Epithelial cell of prostate (primary cell): ENCODE results near the gene TANGO6.

Source experiments
- DNase-seq: peaks from one replicate; pipeline ENCODE4 v3.0.0-alpha.2; 2011; ENCODE audit warnings: low read depth, low spot score
- H3K27ac ChIP-seq: fragments of 450-650 bp; 2 replicates; pipeline ENCODE4 v1.5.1; 2017; ENCODE audit warnings: mild to moderate bottlenecking

Gene TANGO6

DNA sequence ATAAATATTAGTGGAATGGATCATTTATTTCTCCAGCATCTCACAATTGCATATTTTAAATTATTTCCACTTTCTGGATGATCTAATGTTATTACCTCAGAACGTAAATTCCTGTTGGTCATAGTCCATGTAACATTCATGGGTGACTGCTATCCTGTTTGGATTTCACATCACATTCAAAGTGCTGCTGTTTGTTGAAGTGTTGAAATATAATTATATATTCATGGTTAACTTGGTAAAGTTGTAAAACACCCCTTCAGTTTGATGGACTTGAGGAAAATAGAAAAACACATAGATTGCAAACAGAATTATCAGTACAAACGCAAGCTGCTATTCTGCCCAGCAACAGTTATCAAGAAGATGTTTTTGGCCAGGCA is 59.6 kb downstream of the TANGO6 start:
- DNase-seq = no peak
- H3K27ac ChIP-seq = no peak overlapping the region

DNA sequence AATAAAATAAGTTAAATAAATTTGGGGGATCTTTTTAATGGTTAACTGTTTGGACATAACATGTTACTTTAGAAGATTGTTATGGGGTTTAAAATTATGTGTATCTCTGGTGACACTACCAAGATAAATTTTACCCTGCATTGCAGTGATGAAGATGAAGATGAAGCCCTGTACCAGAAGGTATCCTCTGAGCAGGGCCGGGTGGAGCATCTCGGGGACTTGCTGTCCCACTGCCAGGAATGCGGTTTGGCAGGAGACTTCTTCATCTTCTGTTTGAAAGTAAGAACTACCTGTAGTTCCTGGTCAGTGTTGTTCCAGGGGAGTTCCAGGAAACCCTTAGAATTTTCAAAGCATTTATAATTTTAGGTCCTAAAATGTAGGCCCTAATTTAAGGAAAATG is 64.0 kb downstream of the TANGO6 start:
- H3K27ac ChIP-seq = no peak overlapping the region
- DNase-seq = no peak

DNA sequence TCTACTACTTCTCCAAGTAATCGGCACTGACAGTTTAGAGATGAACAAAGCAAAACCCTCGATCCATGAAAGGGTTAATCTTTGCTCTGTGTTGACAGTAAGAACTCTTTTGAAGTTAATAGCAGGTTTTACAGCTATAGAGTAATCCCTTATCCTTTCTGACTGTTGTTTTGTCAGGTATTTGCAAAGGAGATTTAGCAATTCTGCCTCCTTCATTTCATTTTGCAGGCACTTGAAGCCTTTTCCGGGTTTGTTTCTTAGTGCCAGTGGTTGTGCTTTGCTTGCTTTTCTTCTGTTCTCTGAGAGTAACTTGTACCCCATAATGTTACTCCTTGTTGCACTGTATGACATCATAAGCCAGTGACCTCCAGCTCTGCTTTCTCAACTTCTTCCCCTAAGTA is 64.5 kb downstream of the TANGO6 start:
- H3K27ac ChIP-seq = no peak overlapping the region
- DNase-seq = no peak

DNA sequence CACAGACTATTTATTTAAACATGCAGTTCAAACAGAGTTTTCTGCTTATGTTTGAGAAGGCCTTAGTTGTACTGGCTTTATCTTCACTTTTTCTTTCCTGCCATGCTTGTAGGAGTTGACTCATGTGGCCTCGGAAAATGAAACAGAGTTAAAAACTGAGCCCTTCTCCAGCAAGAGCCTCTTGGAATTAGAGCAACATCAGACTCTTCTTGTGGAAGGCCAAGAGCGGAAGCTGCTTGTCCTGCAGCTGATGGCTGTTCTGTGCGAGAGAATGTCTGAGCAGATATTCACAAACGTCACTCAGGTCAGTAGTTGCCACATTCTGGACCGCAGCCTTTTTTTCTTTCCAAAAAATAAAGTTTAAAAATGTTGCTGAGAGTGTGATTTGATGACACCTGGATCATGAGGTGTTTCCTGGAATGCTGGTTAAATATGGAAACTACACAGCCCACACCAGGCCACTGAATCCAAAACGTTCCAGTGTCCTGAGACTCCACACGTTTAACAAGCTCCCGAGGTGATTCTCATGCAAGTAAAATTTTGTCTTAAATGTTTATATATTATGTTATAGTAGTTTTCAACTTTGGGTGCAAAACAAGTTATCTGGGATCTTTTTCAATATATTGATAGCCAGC is 65.9 kb downstream of the TANGO6 start:
- no peak for DNase-seq
- H3K27ac ChIP-seq = no peak overlapping the region

DNA sequence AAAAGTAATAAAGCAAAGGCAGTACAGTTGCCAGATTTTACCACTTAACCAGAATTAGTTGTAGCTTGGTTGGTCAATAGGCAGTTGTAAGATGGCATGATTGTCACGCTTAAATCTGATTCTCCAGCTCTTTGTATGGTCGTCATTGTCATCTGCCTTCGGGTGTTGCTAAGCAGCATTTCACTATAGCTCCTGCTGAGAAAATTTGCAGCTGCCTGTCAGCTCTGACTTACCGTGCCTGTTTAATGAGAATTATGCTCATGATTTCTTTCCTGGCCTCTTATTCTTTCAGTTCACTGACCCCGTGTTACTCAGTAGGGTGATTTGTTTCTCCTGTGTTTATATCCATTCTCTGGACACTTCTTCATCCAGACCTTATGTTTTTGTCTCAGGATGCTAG is 66.7 kb downstream of the TANGO6 start:
- H3K27ac ChIP-seq = no peak overlapping the region
- no peak for DNase-seq

DNA sequence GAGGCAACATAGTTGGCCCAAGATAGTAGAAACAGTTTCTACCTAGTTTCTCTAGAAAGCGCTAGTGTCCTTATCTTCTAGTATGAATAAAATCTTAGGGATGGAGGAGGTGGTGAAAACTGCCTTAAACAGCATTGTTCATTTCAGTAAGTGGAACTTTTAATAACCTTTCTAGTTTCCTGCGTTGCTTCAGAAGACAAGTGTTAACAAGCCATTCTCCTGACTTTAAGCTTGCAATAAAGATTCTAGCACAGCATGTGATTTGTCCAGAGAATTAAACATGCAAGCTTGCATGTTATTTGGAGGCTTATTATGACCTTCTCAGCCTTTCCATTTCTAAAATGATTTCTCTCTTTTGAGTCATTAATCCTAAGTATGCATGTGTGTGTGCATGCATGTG is 72.3 kb downstream of the TANGO6 start:
- H3K27ac ChIP-seq = peak overlapping the region; percentile 64
- peak; percentile 37 for DNase-seq

DNA sequence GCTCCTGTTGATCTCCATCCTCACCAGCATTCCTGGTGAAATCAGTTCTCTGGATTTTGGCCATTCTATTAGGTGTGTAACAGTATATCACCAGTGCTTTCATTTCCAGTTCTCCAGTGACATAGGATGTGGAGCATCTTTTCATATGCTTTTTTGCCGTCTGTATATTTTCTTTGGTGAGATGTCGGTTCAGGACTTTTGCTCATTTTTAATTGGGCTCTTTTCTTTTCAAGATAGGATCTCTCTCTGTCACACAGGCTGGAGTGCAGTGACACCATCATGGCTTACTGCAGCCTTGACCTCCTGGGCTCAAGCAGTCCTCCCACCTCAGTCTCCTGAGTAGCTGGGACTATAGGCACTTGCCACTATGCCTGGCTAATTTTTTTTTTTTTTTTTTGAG is 74.2 kb downstream of the TANGO6 start:
- DNase-seq = no peak
- no peak overlapping the region for H3K27ac ChIP-seq

DNA sequence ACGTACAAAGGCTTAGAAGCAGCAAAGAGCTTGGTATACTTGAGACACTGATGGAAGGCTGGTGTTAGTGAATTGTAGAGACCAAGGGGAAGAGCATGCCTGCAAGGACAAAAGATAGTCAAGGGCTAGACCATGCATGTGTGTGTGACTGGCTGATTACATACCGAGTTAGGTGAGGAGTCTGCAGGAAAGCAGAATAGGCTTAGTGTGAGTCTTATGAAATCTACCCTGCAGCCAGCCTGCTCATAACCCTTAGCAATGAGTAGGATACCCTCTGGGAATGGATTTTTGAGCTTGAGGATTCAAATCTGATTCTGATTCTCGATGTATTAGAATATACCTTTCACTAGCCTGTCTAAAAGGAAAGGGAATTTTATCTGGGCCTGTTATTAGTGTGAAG is 77.0 kb downstream of the TANGO6 start:
- peak overlapping the region; percentile 89 for H3K27ac ChIP-seq

DNA sequence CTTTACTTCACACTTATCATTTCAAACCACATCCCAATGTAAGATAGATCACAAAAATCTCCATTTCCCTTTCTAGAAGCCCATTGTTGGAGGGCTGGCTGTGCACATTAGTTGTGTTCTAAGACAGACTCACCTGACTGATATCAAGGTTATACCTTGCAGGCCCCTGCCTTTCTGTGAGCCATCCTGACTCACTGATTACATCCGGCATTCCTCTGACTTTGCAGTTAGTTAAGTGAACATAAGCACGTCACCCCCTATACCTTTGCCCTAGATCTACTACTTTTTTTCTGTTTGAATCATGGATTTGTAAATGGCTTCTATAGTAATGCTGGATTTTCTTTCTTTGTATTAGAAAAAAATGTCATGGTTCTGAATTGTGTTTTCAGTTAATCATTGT is 78.3 kb downstream of the TANGO6 start:
- peak; percentile 96 for DNase-seq
- peak overlapping the region; percentile 89 for H3K27ac ChIP-seq

More for the DNA sequence above, 77.0 kb downstream of the TANGO6 start:
- DNase-seq = peak; percentile 49

DNA sequence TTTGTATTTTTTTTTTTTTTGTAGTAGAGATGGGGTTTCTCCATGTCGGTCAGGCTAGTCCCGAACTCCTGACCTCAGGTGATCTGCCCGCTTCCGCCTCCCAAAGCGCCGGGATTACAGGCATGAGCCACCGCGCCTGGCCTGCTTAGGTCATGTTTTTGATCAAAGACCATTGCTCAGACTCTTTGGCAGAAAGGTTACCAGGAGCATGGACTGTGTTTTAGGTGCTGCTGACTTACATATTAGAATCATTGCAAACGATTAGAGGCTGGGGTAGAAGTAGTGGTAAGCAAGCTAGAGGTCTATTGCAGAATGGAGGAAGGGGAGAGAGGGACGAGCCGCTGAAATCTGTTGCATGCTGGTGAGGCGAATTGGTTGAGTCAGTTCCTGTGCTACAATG is 79.8 kb downstream of the TANGO6 start:
- no peak for DNase-seq
- H3K27ac ChIP-seq = peak overlapping the region; percentile 89

DNA sequence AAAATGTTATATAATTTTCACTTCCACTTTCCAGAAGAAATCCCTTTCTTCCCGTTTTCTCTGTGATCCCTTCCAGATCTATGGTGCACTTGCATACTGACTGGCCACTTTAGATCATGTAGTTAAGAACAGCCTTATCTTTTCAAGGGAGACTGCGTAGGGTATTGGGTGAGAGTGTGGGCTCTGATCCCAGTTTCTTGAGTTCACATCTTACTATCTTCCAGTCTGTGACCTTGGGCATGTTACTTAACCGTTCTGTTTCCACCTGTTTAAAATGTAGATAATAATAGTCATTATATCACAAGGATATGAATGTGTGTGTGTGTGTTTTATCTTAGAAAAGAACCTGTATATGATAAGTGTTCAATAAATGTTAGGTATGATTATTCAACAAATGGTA is 83.7 kb downstream of the TANGO6 start:
- H3K27ac ChIP-seq = no peak overlapping the region
- no peak for DNase-seq

DNA sequence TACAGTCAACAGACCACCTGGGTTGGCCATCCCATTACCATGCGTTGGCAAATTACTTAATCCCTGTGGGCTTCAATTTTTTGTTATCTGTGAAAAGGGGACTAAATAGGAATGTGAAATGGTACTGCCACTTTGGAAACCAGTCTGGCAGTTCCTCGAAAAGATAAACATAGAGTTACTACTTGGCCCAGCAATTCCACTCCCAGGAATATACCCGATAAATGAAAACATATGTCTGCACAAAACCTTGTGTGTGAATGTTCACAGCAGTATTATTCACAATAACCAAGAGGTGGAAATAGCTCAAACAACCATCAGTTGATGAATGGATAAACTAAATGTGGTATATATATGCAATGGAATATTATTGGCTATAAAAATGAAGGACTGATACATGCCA is 87.9 kb downstream of the TANGO6 start:
- H3K27ac ChIP-seq = no peak overlapping the region
- no peak for DNase-seq

DNA sequence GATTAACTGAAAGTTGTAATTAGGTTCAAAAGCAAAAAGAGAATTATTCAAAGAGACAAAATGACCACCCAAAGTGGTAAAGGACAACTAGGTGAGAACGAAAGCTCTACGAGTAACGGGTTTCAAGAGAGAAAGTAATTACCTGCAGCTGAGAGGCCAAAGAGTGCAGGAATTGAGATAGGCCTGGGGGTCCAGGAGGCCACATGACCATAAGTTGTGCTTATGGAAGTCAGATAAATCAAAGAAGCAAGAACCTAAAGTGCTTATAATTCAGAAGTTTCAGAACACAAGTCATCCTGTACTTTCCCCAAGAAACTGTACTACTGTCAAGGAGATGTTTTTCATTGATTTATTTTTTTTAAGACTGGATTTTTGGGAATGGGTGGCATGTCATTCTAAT is 91.1 kb downstream of the TANGO6 start:
- no peak for DNase-seq
- H3K27ac ChIP-seq = no peak overlapping the region

DNA sequence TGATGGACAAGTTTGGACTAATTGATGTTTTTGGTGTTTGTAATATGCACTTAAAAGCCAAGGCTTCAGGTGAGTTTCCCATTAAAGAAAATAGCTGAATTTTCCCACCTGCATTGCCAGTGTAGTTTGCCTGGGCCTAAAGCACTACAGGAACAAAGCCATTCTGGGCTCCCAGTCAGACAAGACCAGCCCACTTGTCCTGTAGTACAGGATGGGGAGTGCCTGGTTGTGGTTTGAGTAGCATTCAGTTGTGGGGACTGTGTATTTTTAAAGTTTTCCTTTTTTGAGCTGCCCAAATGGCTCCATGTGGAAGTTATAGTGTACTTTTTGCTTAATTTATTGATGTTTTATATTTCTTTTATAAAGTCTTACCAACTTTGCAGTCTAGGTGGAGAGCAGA is 91.7 kb downstream of the TANGO6 start:
- peak overlapping the region; percentile 93 for H3K27ac ChIP-seq
- no peak for DNase-seq

DNA sequence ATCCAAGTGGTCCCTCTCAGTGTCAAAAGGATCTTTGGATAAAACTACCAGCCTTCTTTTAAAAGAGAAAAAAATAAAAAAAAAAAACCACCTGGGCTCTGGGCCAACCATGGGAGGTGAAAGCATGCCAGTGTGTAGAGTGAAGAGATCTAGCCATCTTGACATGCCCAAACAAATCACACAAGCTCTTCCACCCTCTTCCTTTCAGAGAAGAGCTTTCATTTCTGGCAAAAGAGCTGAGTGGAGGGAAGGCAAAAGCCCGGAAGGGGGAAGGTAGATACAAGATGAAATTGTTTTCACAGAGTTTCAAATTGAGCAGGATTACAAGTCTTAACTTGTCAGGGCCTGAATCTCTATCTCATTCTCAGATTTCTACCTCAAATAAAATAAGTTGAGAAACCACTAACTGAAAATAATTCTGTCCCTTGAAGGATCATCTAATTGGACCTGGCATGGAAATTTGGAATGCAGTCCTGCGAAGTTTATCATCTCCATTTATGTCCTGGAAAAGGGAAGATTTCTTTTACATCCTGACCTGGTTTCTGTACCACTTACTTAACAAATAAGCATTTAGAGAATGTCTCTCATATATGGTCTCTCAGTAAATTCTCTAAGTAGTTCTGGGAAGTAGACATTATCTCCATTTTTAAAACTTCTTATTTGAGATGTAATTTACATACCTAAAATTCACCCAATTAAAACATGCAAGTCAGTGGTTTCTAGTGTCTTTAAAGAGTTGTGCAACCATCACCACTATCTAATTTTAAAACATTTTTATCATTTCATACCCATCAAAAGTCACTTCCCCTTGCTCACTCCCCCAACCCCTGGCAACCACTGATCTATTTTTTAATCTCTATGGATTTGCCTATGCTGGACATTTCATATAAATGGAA is 93.7 kb downstream of the TANGO6 start:
- peak overlapping the region; percentile 93 for H3K27ac ChIP-seq
- peak; percentile 88 for DNase-seq

DNA sequence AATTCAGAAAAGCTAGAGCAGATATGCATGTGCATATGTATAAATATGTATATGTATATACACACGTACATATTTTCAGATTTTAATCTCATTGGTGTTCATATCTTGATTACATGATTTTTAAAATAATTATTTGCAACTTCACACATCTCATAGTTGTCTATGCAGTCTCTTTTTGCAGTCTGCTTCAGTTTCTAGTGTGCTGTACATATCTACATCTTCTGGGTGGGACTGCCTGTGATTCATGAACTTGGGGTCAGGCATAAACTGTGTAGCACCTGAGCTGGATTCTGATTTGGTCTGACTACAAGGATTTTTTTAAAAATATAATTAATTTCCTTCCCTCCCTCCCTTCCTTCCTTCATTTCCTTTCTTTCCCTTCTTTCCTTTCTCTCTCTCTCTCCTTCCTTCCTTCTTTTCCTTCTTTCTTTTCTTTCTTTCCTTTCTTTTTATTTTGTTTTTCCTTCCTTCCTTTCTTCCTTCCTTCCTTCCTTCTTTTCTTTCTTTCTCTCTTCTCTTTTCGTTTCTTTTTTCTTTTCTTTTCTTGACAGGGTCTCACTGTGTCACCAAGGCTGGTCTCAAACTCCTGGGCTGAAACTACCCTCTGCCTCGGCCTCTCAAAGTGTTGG is 96.5 kb downstream of the TANGO6 start:
- DNase-seq = no peak
- H3K27ac ChIP-seq = no peak overlapping the region

DNA sequence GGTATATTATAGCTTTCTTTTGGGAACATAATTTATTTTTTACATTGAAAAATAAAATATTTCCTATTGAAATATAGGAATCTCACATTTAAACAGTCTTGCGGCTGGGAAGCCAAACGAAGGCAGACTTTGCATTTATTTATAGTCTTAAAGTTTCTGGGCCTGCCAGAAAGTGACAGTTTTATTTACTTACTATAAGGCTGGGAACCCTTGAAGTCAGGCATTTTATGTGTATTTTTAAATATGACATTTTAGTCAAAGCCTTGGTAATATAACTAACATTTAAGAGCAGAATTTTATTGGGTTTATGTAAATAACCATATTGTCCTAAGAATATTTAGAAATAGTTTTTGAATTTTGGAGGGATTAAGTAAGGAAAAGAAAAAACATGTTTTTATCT is 97.5 kb downstream of the TANGO6 start:
- H3K27ac ChIP-seq = no peak overlapping the region
- no peak for DNase-seq

DNA sequence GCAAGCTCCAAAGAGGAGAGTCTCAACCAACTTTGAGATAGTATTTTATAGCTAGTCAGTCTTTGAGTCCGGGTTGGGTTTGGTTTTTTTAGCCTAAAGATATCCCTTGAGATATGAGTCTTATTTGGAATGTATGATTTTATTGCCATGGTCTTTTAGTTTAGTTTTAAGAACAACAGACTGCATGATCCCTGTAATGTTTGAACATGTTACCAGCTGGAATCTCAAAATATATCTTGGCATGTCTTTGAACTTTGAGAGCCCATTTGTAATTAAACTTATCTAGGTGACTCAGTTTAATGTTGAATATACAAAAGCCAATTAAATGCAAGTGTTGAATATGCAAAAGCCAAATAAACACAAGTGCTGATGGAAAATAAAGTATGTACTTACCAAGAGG is 100.6 kb downstream of the TANGO6 start:
- H3K27ac ChIP-seq = peak overlapping the region; percentile 6
- no peak for DNase-seq

DNA sequence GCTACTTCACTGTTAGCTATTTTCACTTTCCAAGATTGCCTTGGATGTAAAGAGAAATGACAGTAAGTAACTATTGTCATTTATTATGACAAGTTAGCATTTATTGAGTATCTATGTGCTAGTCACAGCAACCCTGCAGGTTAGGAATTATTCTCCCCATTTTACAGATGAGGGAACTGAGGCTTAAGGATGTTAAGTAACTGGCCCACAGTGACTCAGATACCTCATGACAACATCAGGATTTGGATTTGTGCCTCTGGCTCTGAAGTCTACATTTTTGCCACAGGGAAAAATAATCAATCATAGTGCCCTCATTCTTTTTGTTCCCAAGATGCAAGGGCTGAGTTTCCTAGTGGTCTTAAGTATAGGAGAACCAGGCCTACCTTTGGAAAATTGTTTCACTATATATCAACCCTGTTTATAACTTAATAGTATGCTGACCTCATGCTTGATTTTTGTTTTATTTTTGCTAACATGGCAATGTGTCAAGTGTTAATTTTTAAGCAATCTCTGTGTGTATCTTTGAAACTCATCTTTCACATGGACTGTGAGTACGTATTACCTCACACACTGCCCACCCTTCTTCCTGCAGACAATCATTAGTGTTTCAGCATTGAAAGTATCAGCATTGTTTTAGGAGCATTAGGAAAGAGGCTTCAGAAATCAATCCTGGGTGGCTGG is 105.0 kb downstream of the TANGO6 start:
- no peak for DNase-seq
- no peak overlapping the region for H3K27ac ChIP-seq

DNA sequence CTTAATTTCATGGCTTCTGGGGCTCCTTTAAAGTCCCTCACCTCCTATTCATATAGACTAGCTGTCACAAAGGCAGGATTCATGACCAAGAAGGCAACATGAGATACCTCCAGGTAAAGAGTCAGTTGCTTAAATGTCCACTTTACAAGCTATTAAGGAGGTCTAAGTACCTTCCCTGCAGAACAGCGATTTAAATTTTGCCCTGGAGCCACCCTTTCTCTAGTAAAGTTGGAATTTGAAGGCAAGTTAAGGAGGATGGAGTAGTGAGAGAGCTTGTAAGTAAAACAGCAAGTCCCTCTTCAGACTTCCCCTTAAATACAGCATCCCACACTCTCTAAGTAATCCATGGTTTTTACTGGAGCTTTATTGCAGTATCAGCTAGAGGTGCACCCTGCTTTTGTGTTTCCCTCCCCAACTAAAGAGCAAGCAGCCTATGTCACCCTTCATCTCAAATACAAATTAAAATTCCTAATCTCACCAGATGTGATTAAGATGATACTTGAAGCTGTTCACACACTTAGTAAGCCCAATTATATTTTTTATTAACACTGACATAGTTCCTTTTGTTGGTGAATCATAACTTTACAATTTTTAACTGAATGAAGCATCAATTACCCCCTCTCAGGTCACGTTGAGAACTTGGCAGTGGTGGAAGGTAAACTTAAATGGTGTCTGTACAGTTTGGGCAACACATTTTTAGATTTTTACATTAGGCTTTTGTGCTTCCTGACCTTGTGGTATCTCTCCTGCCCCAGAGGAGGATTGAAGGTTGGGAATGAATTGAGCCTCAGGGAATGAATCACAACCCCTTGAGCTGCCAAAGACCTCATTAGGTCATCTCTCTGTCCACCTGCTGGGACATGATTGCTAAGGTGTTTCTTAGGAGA is 108.9 kb downstream of the TANGO6 start:
- H3K27ac ChIP-seq = peak overlapping the region; percentile 70
- DNase-seq = peak; percentile 61
